BLaER1 treated with 17β-estradiol and CSF1 and Interleukin-3, amounts not matched to agents 10 nM and 100 nM (cell line): ENCODE data around the gene PEAR1.

Experiments
- H3K27ac ChIP-seq, 11 experiments: shearing (Covaris generic); formaldehyde crosslinking; 2 replicates each; pipeline ENCODE4 v1.8.1; 2022
- H3K27me3 ChIP-seq, 11 experiments: shearing (Covaris generic); formaldehyde crosslinking; 2 replicates each; pipeline ENCODE4 v1.8.1; 2022
- H3K36me3 ChIP-seq, 11 experiments: shearing (Covaris generic); formaldehyde crosslinking; 2 replicates each; pipeline ENCODE4 v1.8.1; 2022
- H3K4me1 ChIP-seq, 10 experiments: shearing (Covaris generic); formaldehyde crosslinking; 2 replicates each; pipeline ENCODE4 v1.8.1; 2022
- H3K4me2 ChIP-seq, 11 experiments: shearing (Covaris generic); formaldehyde crosslinking; 2 replicates each; pipeline ENCODE4 v1.8.1; 2022
- H3K4me3 ChIP-seq, 10 experiments: shearing (Covaris generic); formaldehyde crosslinking; 2 replicates each; pipeline ENCODE4 v1.8.1; 2022
- H3K9ac ChIP-seq, 11 experiments: shearing (Covaris generic); formaldehyde crosslinking; 2 replicates each; pipeline ENCODE4 v1.8.1; 2022
- H3K9me3 ChIP-seq, 11 experiments: shearing (Covaris generic); formaldehyde crosslinking; replicated peaks in 1 of 11; 2 replicates each; pipeline ENCODE4 v1.8.1; 2022
- H4K20me1 ChIP-seq, 11 experiments: shearing (Covaris generic); formaldehyde crosslinking; 2 replicates each; pipeline ENCODE4 v1.8.1; 2022
- Cebpa-rat ChIP-seq, 11 experiments: shearing (Covaris generic); IDR thresholded peaks; 2 replicates each; pipeline ENCODE4 v1.8.1; 2022

The PEAR1 gene

GRCh38 chr1:156943756-156944155 is 50.2 kb downstream of the PEAR1 start:
- Histone ChIP-seq H3K4me1 (peaks cover 0 to 7% (median 3%) of the 10 kb centered on the region in 10 experiments; a peak in 8 of 20 replicates), H3K36me3 (peaks cover 100% of the 10 kb centered on the region in 11 experiments), H3K4me2 (no peak overlapping the region), H3K9me3 (no peaks in the 10 kb centered on the region), H3K9ac (no peak overlapping the region), H3K4me3 (no peak overlapping the region), H4K20me1 (peaks cover 0 to 99% (median 13%) of the 10 kb centered on the region in 11 experiments; a peak in 12 of 22 replicates), H3K27me3 (no peaks in the 10 kb centered on the region), H3K27ac (no peak overlapping the region)
- no peak for TF ChIP-seq Cebpa-rat (IDR thresholded peaks at IDR 0.05)

- H3K9me3 ChIP-seq, result no peaks in the 10 kb centered on the region
- H3K4me2 ChIP-seq, result no peak overlapping the region
- H3K27me3 ChIP-seq, result no peaks in the 10 kb centered on the region
- H3K9ac ChIP-seq, result no peak overlapping the region
- H3K27ac ChIP-seq, result no peak overlapping the region
- no peak for TF ChIP-seq Cebpa-rat (IDR thresholded peaks at IDR 0.05)
- H3K4me1 ChIP-seq, result peaks cover 0 to 4% (median 0%) of the 10 kb centered on the region in 10 experiments; a peak in 3 of 20 replicates
- H3K4me3 ChIP-seq, result no peak overlapping the region
- peaks cover 100% of the 10 kb centered on the region in 11 experiments for H3K36me3 ChIP-seq
- peaks cover 0 to 98% (median 8%) of the 10 kb centered on the region in 11 experiments; a peak in 11 of 22 replicates for H4K20me1 ChIP-seq
Observed at GRCh38 chr1:156944268-156944667, 50.8 kb downstream of the PEAR1 start.

GRCh38 chr1:156944848-156945247 is 51.3 kb downstream of the PEAR1 start:
- no peak overlapping the region for H3K9ac ChIP-seq
- H3K4me3 ChIP-seq, result no peak overlapping the region
- no peaks in the 10 kb centered on the region for H3K9me3 ChIP-seq
- no peaks in the 10 kb centered on the region; a peak in 2 of 20 replicates for H3K4me1 ChIP-seq
- no peak overlapping the region for H3K4me2 ChIP-seq
- H3K27ac ChIP-seq, result no peak overlapping the region
- TF ChIP-seq Cebpa-rat (IDR thresholded peaks at IDR 0.05), result no peak
- H3K36me3 ChIP-seq, result peaks cover 100% of the 10 kb centered on the region in 11 experiments
- H4K20me1 ChIP-seq, result peaks cover 0 to 98% (median 8%) of the 10 kb centered on the region in 11 experiments; a peak in 11 of 22 replicates
- H3K27me3 ChIP-seq, result no peaks in the 10 kb centered on the region

- no peak for TF ChIP-seq Cebpa-rat (IDR thresholded peaks at IDR 0.05)
- Histone ChIP-seq H3K36me3 (peaks cover 100% of the 10 kb centered on the region in 11 experiments), H4K20me1 (peaks cover 0 to 98% (median 6%) of the 10 kb centered on the region in 11 experiments; a peak in 11 of 22 replicates), H3K4me3 (no peak overlapping the region), H3K4me2 (no peak overlapping the region), H3K9me3 (no peaks in the 10 kb centered on the region), H3K9ac (no peak overlapping the region), H3K27ac (no peak overlapping the region), H3K4me1 (peaks cover 0 to 1% (median 0%) of the 10 kb centered on the region in 10 experiments; a peak in 1 of 20 replicates), H3K27me3 (no peaks in the 10 kb centered on the region)
Observed at GRCh38 chr1:156945881-156946661, 52.6 kb downstream of the PEAR1 start.

GRCh38 chr1:156947127-156947526 is 53.6 kb downstream of the PEAR1 start:
- Histone ChIP-seq H3K36me3 (peaks cover 100% of the 10 kb centered on the region in 11 experiments), H3K4me1 (peaks cover 0 to 7% (median 0%) of the 10 kb centered on the region in 10 experiments; a peak in 1 of 20 replicates), H3K27ac (no peak overlapping the region), H3K27me3 (no peaks in the 10 kb centered on the region), H3K9me3 (no peaks in the 10 kb centered on the region), H3K4me2 (no peak overlapping the region), H3K4me3 (no peak overlapping the region), H3K9ac (no peak overlapping the region), H4K20me1 (peaks cover 0 to 93% (median 6%) of the 10 kb centered on the region in 11 experiments; a peak in 8 of 22 replicates)
- no peak for TF ChIP-seq Cebpa-rat (IDR thresholded peaks at IDR 0.05)

GRCh38 chr1:156947818-156948525 is 54.5 kb downstream of the PEAR1 start:
- H3K4me3 ChIP-seq, result no peak overlapping the region
- no peak overlapping the region for H3K27ac ChIP-seq
- H3K9me3 ChIP-seq, result no peaks in the 10 kb centered on the region
- no peak overlapping the region for H3K9ac ChIP-seq
- H3K36me3 ChIP-seq, result peaks cover 99 to 100% (median 100%) of the 10 kb centered on the region in 11 experiments
- H3K27me3 ChIP-seq, result no peaks in the 10 kb centered on the region
- no peak for TF ChIP-seq Cebpa-rat (IDR thresholded peaks at IDR 0.05)
- peaks cover 0 to 7% (median 0%) of the 10 kb centered on the region in 10 experiments; a peak in 1 of 20 replicates for H3K4me1 ChIP-seq
- H3K4me2 ChIP-seq, result no peak overlapping the region
- peaks cover 0 to 92% (median 6%) of the 10 kb centered on the region in 11 experiments; a peak in 8 of 22 replicates for H4K20me1 ChIP-seq

GRCh38 chr1:156948708-156949107 is 55.2 kb downstream of the PEAR1 start:
- H3K4me2 ChIP-seq, result no peak overlapping the region
- H3K4me1 ChIP-seq, result peaks cover 0 to 7% (median 0%) of the 10 kb centered on the region in 10 experiments; a peak in 1 of 20 replicates
- H3K9ac ChIP-seq, result no peak overlapping the region
- no peak for TF ChIP-seq Cebpa-rat (IDR thresholded peaks at IDR 0.05)
- no peak overlapping the region for H3K27ac ChIP-seq
- no peaks in the 10 kb centered on the region for H3K27me3 ChIP-seq
- no peak overlapping the region for H3K4me3 ChIP-seq
- H3K9me3 ChIP-seq, result no peaks in the 10 kb centered on the region
- H3K36me3 ChIP-seq, result peaks cover 98 to 100% (median 100%) of the 10 kb centered on the region in 11 experiments
- H4K20me1 ChIP-seq, result peaks cover 0 to 90% (median 6%) of the 10 kb centered on the region in 11 experiments; a peak in 8 of 22 replicates

- peaks cover 0 to 90% (median 6%) of the 10 kb centered on the region in 11 experiments; a peak in 8 of 22 replicates for H4K20me1 ChIP-seq
- no peak overlapping the region for H3K9ac ChIP-seq
- no peak for TF ChIP-seq Cebpa-rat (IDR thresholded peaks at IDR 0.05)
- no peak overlapping the region for H3K4me3 ChIP-seq
- peaks cover 98 to 100% (median 100%) of the 10 kb centered on the region in 11 experiments for H3K36me3 ChIP-seq
- H3K27me3 ChIP-seq, result no peaks in the 10 kb centered on the region
- H3K4me2 ChIP-seq, result no peak overlapping the region
- H3K9me3 ChIP-seq, result no peaks in the 10 kb centered on the region
- peaks cover 0 to 7% (median 0%) of the 10 kb centered on the region in 10 experiments; a peak in 1 of 20 replicates for H3K4me1 ChIP-seq
- H3K27ac ChIP-seq, result no peak overlapping the region
Observed at GRCh38 chr1:156949127-156949526, 55.6 kb downstream of the PEAR1 start.

GRCh38 chr1:156951371-156951770 is 57.9 kb downstream of the PEAR1 start:
- no peak overlapping the region for H3K4me2 ChIP-seq

More at GRCh38 chr1:156951371-156951770, 57.9 kb downstream of the PEAR1 start:
- H3K4me1 ChIP-seq, result peaks cover 0 to 7% (median 0%) of the 10 kb centered on the region in 10 experiments; a peak in 1 of 20 replicates
- TF ChIP-seq Cebpa-rat (IDR thresholded peaks at IDR 0.05), result no peak
- H4K20me1 ChIP-seq, result peaks cover 0 to 90% (median 0%) of the 10 kb centered on the region in 11 experiments; a peak in 7 of 22 replicates
- H3K27ac ChIP-seq, result no peak overlapping the region
- no peaks in the 10 kb centered on the region for H3K9me3 ChIP-seq
- H3K36me3 ChIP-seq, result peaks cover 98 to 100% (median 100%) of the 10 kb centered on the region in 11 experiments
- H3K27me3 ChIP-seq, result no peaks in the 10 kb centered on the region
- no peak overlapping the region for H3K4me3 ChIP-seq
- H3K9ac ChIP-seq, result no peak overlapping the region
